MCF 10A (cell line): ENCODE results near the gene STC2. TPM values are rescaled to one million over a fixed set of nuclear protein-coding genes. Genes with fewer than 3 reads are reported as not detected.

Experiments used
- BruUV-seq: library from RNA; stranded (reverse); fragments of 400-500 nt; replicated peaks from 2 replicates; lab custom pipeline; 2021; lab: Mats Ljungman, UMichigan
- CTCF ChIA-PET: fragments of 300-600 bp; sonication (Branson Sonifier 250); formaldehyde crosslinking; extraction: SDS; loops from one replicate; lab custom pipeline; 2021; ENCODE audit warnings: antibody characterized with exemption, inconsistent platforms; lab: Yijun Ruan, JAX
- POLR2A ChIA-PET: fragments of 300-600, 350-650 bp; sonication (Branson Sonifier 250); formaldehyde crosslinking; extraction: SDS; loops from one replicate; lab custom pipeline; 2020; ENCODE audit warnings: antibody characterized with exemption, inconsistent platforms; lab: Yijun Ruan, JAX
- DNase-seq: peaks from one replicate; pipeline ENCODE4 v3.0.0-alpha.2; 2018; ENCODE audit not compliant: unreplicated experiment
- H3K27ac Mint-ChIP-seq: one replicate; pipeline ENCODE4 v1.8.0; 2022; ENCODE audit warnings: mild to moderate bottlenecking, low read depth, mixed read lengths; ENCODE audit not compliant: unreplicated experiment
- H3K27me3 Mint-ChIP-seq: one replicate; pipeline ENCODE4 v1.8.0; 2022; ENCODE audit warnings: mixed read lengths; ENCODE audit not compliant: insufficient read depth, unreplicated experiment
- H3K36me3 Mint-ChIP-seq: one replicate; pipeline ENCODE4 v1.8.0; 2022; ENCODE audit warnings: mild to moderate bottlenecking, moderate library complexity, mixed read lengths; ENCODE audit not compliant: insufficient read depth, unreplicated experiment
- H3K4me1 Mint-ChIP-seq: one replicate; pipeline ENCODE4 v1.8.0; 2022; ENCODE audit warnings: mixed read lengths; ENCODE audit not compliant: insufficient read depth, unreplicated experiment
- H3K4me3 Mint-ChIP-seq: one replicate; pipeline ENCODE4 v1.8.0; 2022; ENCODE audit warnings: mild to moderate bottlenecking, moderate library complexity, mixed read lengths; ENCODE audit not compliant: unreplicated experiment
- H3K9me3 Mint-ChIP-seq: one replicate; pipeline ENCODE4 v1.8.0; 2022; ENCODE audit warnings: mixed read lengths; ENCODE audit not compliant: unreplicated experiment
- CTCF ChIP-seq: fragments of 200-600 bp; IDR thresholded peaks from one replicate; pipeline ENCODE4 v1.8.0; 2022; ENCODE audit warnings: antibody characterized with exemption, mild to moderate bottlenecking; ENCODE audit not compliant: unreplicated experiment
- intact Hi-C: fragments of 100-400 bp; cut with micrococcal nuclease; formaldehyde crosslinking; loops from 2 replicates; pipeline ENCODE4 v1.14.1; 2022
- total RNA-seq: library from RNA; stranded (reverse); gene quantifications from 2 replicates; pipeline ENCODE4 v1.2.3, GENCODE V29; 2022

Gene STC2
- total RNA-seq, 1 experiment from 2014 or later, result 414 TPM

- H3K4me3 Mint-ChIP-seq, result no peak overlapping the region
- H3K36me3 Mint-ChIP-seq, result no peaks in the 10 kb centered on the region
- intact Hi-C loops, result loop anchor here (5.0 kb wide), 1 partner anchor 690 kb away; no protein-coding TSS in a partner anchor
- BruUV-seq, result TSS peak; percentile 37
- H3K27ac Mint-ChIP-seq, result peak overlapping the region; percentile 98
- TF ChIP-seq CTCF, result no peak
- DNase-seq, result peak; percentile 80
- H3K27me3 Mint-ChIP-seq, result no peaks in the 10 kb centered on the region
- H3K4me1 Mint-ChIP-seq, result peaks cover 21% of the 10 kb centered on the region
- H3K9me3 Mint-ChIP-seq, result no peaks in the 10 kb centered on the region
- ChIA-PET CTCF (interaction anchor here (0.6 to 8.3 kb wide), 30 partner anchors 8 to 1020 kb away, joined by 3 to 251 read pairs (median 4); partner anchors contain the start of genes BNIP1, BOD1 and STC2), POLR2A (interaction anchor here (0.5 to 7.6 kb wide), 21 partner anchors 8 to 1069 kb away, joined by 3 to 164 read pairs (median 5); partner anchors contain the start of genes ATP6V0E1, BNIP1, BOD1 and STC2)
Measured at GRCh38 chr5:173291722-173292658, 36.2 kb downstream of the STC2 start.

- Mint-ChIP-seq H3K36me3 (no peaks in the 10 kb centered on the region), H3K27ac (no peak overlapping the region), H3K4me1 (peaks cover 21% of the 10 kb centered on the region), H3K27me3 (no peaks in the 10 kb centered on the region), H3K9me3 (no peaks in the 10 kb centered on the region), H3K4me3 (no peak overlapping the region)
- ChIA-PET CTCF (interaction anchor here (0.7 to 8.3 kb wide), 7 partner anchors 40 to 326 kb away, joined by 3 to 251 read pairs (median 5); partner anchors contain the start of genes BNIP1, BOD1 and STC2), POLR2A (interaction anchor here (0.6 to 7.6 kb wide), 3 partner anchors 23 to 43 kb away, joined by 3 to 164 read pairs (median 3); partner anchors contain the start of gene STC2)
- DNase-seq, result no peak
- TF ChIP-seq CTCF, result no peak
- BruUV-seq, result no TSS peak
- intact Hi-C loops, result loop anchor here (5.0 kb wide), 1 partner anchor 692 kb away; no protein-coding TSS in a partner anchor
Measured at GRCh38 chr5:173290477-173291131, 37.6 kb downstream of the STC2 start.

- intact Hi-C loops, result no loop called here
- Mint-ChIP-seq H3K27me3 (no peaks in the 10 kb centered on the region), H3K36me3 (no peaks in the 10 kb centered on the region), H3K4me3 (no peak overlapping the region), H3K27ac (no peak overlapping the region), H3K9me3 (peaks cover 9% of the 10 kb centered on the region), H3K4me1 (peaks cover 20% of the 10 kb centered on the region)
- DNase-seq, result no peak
- no peak for TF ChIP-seq CTCF
- ChIA-PET POLR2A (interaction anchor here (1.1 kb wide), 1 partner anchor 41 kb away, joined by 3 read pairs; no protein-coding TSS in a partner anchor), CTCF (interaction anchor here (0.6 to 1.1 kb wide), 6 partner anchors 21 to 683 kb away, joined by 3 to 8 read pairs (median 3); no protein-coding TSS in a partner anchor)
- no TSS peak for BruUV-seq
Measured at GRCh38 chr5:173289372-173289771, 38.8 kb downstream of the STC2 start.
